C4-2B (cell line): ENCODE results near the gene TMEM132D.

Experiments used
- CTCF ChIP-seq: fragments of 450-650 bp; conservative IDR thresholded peaks from 2 replicates; pipeline ENCODE4 v1.5.1; 2017; ENCODE audit warnings: mild to moderate bottlenecking
- ZFX ChIP-seq: fragments of 450-650 bp; IDR thresholded peaks from 2 replicates; pipeline ENCODE4 v1.6.1; 2017

DNA sequence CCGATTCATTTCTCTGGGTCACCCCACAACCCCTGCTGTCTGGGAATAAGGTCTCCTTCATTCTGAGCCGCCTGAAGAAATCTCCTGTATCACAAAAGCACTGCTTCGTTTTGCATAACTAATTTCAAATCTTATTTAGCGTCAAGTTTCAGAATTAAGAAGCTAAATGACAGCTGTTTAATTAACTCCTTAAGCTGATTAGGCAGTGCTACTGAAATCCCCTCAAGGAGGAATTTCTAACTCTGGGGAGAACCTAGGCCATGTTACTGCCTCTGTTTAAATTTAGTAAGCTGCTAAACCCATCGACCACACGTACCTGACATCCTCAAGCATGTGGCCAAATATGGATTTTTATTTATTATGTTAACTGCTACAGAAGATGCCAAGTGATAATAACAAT, 677.0 kb downstream of the TMEM132D start:
- TF ChIP-seq CTCF (no peak), ZFX (no peak)
